ENCODE data around the gene PPFIA1. TPM values are rescaled to one million over a fixed set of nuclear protein-coding genes. Genes with fewer than 3 reads are reported as not detected.

PPFIA1 gene
- total and polyA plus RNA-seq, 2 of the 8 experiments (the other 6 are each of a cell fraction or from before 2014, with no cell fraction given) = 44.3 to 73.5 TPM

- CTCF ChIA-PET (ENCODE audit: partially characterized antibody) = interaction anchor here (1.5 kb wide), 1 partner anchor 9 kb away, joined by 3 read pairs; no protein-coding TSS in a partner anchor
- Histone ChIP-seq H2BK5ac (ENCODE audit: low read depth, low read length) (no peak overlapping the region), H3K9ac (replicated peaks in 1 of 4; ENCODE audit: extremely low read depth in 1 of 4, low read depth in 3 of 4, low read length in 3 of 4) (no peak overlapping the region), H3K27ac (ENCODE audit: low read depth, low read length) (no peak overlapping the region), H4K91ac (replicated peaks; ENCODE audit: insufficient read length, low read length) (no peak overlapping the region), H4K8ac (ENCODE audit: extremely low read depth, insufficient read depth, low read length) (no peak overlapping the region; the same call in 1 of the 2 replicates), H2BK20ac (ENCODE audit: low read length) (0 out of 2 replicates have a peak overlapping the region, but pooled peaks have one; percentile 27), H4K20me1 (replicated peaks in 1 of 2; ENCODE audit: control insufficient read depth in 1 of 2, insufficient read depth in 2 of 2, low read length in 2 of 2) (no peaks in the 10 kb centered on the region), H2AFZ (ENCODE audit: low read length) (no peak overlapping the region), H2BK15ac (ENCODE audit: low read length) (no peak overlapping the region), H3K9me3 (ENCODE audit: insufficient read depth in 2 of 2, low read depth in 1 of 2, low read length in 1 of 2) (no peaks in the 10 kb centered on the region), H3K18ac (ENCODE audit: extremely low read depth, low read length) (no peak overlapping the region; the same call in 1 of the 2 replicates), H3K23ac (ENCODE audit: insufficient read length) (no peak overlapping the region), H2AK5ac (ENCODE audit: low read depth, low read length) (no peak overlapping the region), H2BK12ac (ENCODE audit: low read depth, low read length) (no peak overlapping the region), H4K5ac (ENCODE audit: insufficient read length, low read depth, low read length) (no peak overlapping the region), H3K4me1 (replicated peaks in 1 of 4; ENCODE audit: control insufficient read depth in 3 of 4, insufficient read depth in 4 of 4, low read length in 3 of 4) (no peaks in the 10 kb centered on the region; a peak in 1 of 7 replicates), H2BK120ac (replicated peaks; ENCODE audit: low read depth, low read length) (no peak overlapping the region), H3K56ac (replicated peaks; ENCODE audit: insufficient read length, low read depth, low read length) (no peak overlapping the region), H3K79me1 (ENCODE audit: low read depth, low read length) (no peaks in the 10 kb centered on the region; the same call in 1 of the 2 replicates), H3K4me2 (ENCODE audit: insufficient read depth in 1 of 2, low read depth in 2 of 2, low read length in 2 of 2) (no peak overlapping the region), H3K27me3 (replicated peaks in 1 of 4; ENCODE audit: control insufficient read depth in 3 of 4, extremely low read depth in 1 of 4, insufficient read depth in 3 of 4, low read length in 3 of 4) (no peaks in the 10 kb centered on the region), H3K4ac (replicated peaks; ENCODE audit: insufficient read length, low read depth, low read length) (no peak overlapping the region), H3K14ac (ENCODE audit: insufficient read length) (no peak overlapping the region), H3K79me2 (ENCODE audit: control insufficient read depth in 1 of 2, insufficient read depth in 2 of 2, low read length in 2 of 2) (no peaks in the 10 kb centered on the region), H3K4me3 (ENCODE audit: extremely low read depth in 1 of 4, insufficient read depth in 2 of 4, low read depth in 3 of 4, low read length in 4 of 4) (no peak overlapping the region), H3K36me3 (ENCODE audit: control insufficient read depth in 2 of 4, insufficient read depth in 4 of 4, low read length in 3 of 4) (no peaks in the 10 kb centered on the region), H3K23me2 (ENCODE audit: low read depth, low read length) (no peaks in the 10 kb centered on the region)
- POLR2A ChIA-PET (ENCODE audit: partially characterized antibody) = no interaction called here
- DNase-seq (ENCODE audit: low read depth in 1 of 2, low spot score in 2 of 2) (no peak), FAIRE-seq (no peak)
- WGBS, 2 experiments (ENCODE audit: extremely low coverage in 1 of 2, insufficient coverage in 1 of 2, insufficient read length in 1 of 2, insufficient replicate concordance in 2 of 2, low coverage in 1 of 2, low lambda C conversion rate in 2 of 2, missing lambda C conversion rate in 1 of 2) = 87% methylated on average over 9 of the region's 9 CpGs; no CpG with 5 or more reads in 1 of the 2 experiments
- TF ChIP-seq SAP30 (IDR thresholded peaks at IDR 0.05; ENCODE audit: insufficient read depth, insufficient replicate concordance, low read length) = no peak
- TF ChIP-seq KDM1A (IDR thresholded peaks at IDR 0.05; ENCODE audit: borderline replicate concordance, low read length) = peak; percentile 42; the same call in 1 of the 2 replicates
- TF ChIP-seq RNF2 (IDR thresholded peaks at IDR 0.05; ENCODE audit: borderline replicate concordance, low read depth, low read length, missing control alignments, poor library complexity, severe bottlenecking) = no peak
Observed at GRCh38 chr11:70233962-70234361, 36.5 kb upstream of the PPFIA1 start.

Measured in H1 (cell line).